HEK293 (cell line): ENCODE data around the gene DHRS4.

Source experiments
- CTCF ChIA-PET: fragments of 350-600 bp; formaldehyde crosslinking; extraction: SDS; loops from one replicate; lab custom pipeline; 2021; ENCODE audit warnings: antibody characterized with exemption; lab: Yijun Ruan, JAX
- POLR2A ChIA-PET: fragments of 300-600 bp; formaldehyde crosslinking; extraction: SDS; loops from one replicate; lab custom pipeline; 2020; ENCODE audit warnings: antibody characterized with exemption, inconsistent platforms; lab: Yijun Ruan, JAX
- H3K27ac ChIP-seq: fragments of 200-500 bp; sonication (Bioruptor generic); 2 replicates; pipeline ENCODE4 v1.5.1; 2014; ENCODE audit warnings: low read depth, low read length, control low read depth, inconsistent platforms; ENCODE audit errors: extremely low read depth
- H3K36me3 ChIP-seq, 2 experiments: fragments of 200-500 bp in 1 of 2; sonication (Bioruptor generic) in 1 of 2; 1 replicate in 1 of 2; 2 replicates in 1 of 2; pipeline ENCODE4 v1.5.1; 2014 to 2017; ENCODE audit warnings: inconsistent platforms in 2 of 2, low read length in 2 of 2; ENCODE audit not compliant: control insufficient read depth in 2 of 2, insufficient read depth in 1 of 2
- H3K4me1 ChIP-seq: fragments of 200-500 bp; sonication (Bioruptor generic); 2 replicates; pipeline ENCODE4 v1.5.1; 2014; ENCODE audit warnings: mild to moderate bottlenecking, low read length, inconsistent platforms; ENCODE audit not compliant: control insufficient read depth, insufficient read depth
- H3K4me3 ChIP-seq: 2 replicates; pipeline ENCODE4 v1.5.1; 2011; ENCODE audit warnings: low read depth, mild to moderate bottlenecking, control low read depth, low read length, moderate library complexity
- H3K9me3 ChIP-seq: fragments of 200-500 bp; sonication (Bioruptor generic); 2 replicates; pipeline ENCODE4 v1.5.1; 2014; ENCODE audit warnings: low read depth, low read length, inconsistent platforms; ENCODE audit not compliant: control insufficient read depth, insufficient read depth
- MEIS1 ChIP-seq: sonication (generic); formaldehyde crosslinking; IDR thresholded peaks from 2 replicates; pipeline ENCODE4 v1.8.1; 2022; ENCODE audit warnings: missing genetic modification reagents, mild to moderate bottlenecking, borderline replicate concordance
- SCRT1 ChIP-seq: fragments of 450-650 bp; formaldehyde crosslinking; IDR thresholded peaks from 2 replicates; pipeline ENCODE4 v1.5.1; 2016; ENCODE audit warnings: missing biosample characterization, missing genetic modification characterization, borderline replicate concordance
- ZBTB20 ChIP-seq: fragments of 450-650 bp; formaldehyde crosslinking; IDR thresholded peaks from 2 replicates; pipeline ENCODE4 v1.5.1; 2016; ENCODE audit warnings: missing biosample characterization, missing genetic modification characterization
- ZBTB21 ChIP-seq: fragments of 450-650 bp; formaldehyde crosslinking; IDR thresholded peaks from 2 replicates; pipeline ENCODE4 v1.5.1; 2017; ENCODE audit warnings: missing biosample characterization, missing genetic modification characterization
- ZNF10 ChIP-seq: fragments of 450-650 bp; formaldehyde crosslinking; IDR thresholded peaks from 2 replicates; pipeline ENCODE4 v1.5.1; 2017; ENCODE audit warnings: missing biosample characterization, missing genetic modification characterization
- ZNF121 ChIP-seq: fragments of 450-650 bp; formaldehyde crosslinking; IDR thresholded peaks from 2 replicates; pipeline ENCODE4 v1.5.1; 2016; ENCODE audit warnings: missing biosample characterization, missing genetic modification characterization
- ZNF132 ChIP-seq: fragments of 450-650 bp; formaldehyde crosslinking; IDR thresholded peaks from 2 replicates; pipeline ENCODE4 v1.5.1; 2017; ENCODE audit warnings: missing biosample characterization, missing genetic modification characterization, borderline replicate concordance
- ZNF16 ChIP-seq: fragments of 450-650 bp; formaldehyde crosslinking; IDR thresholded peaks from 2 replicates; pipeline ENCODE4 v1.5.1; 2016; ENCODE audit warnings: low read depth, missing biosample characterization, missing genetic modification characterization
- ZNF169 ChIP-seq: fragments of 450-650 bp; formaldehyde crosslinking; IDR thresholded peaks from 2 replicates; pipeline ENCODE4 v1.5.1; 2016; ENCODE audit warnings: missing biosample characterization, missing genetic modification characterization
- ZNF202 ChIP-seq: fragments of 450-650 bp; formaldehyde crosslinking; IDR thresholded peaks from 2 replicates; pipeline ENCODE4 v1.5.1; 2016; ENCODE audit warnings: missing biosample characterization, missing genetic modification characterization, borderline replicate concordance
- ZNF561 ChIP-seq: fragments of 450-650 bp; IDR thresholded peaks from 2 replicates; pipeline ENCODE4 v1.5.1; 2018; ENCODE audit warnings: missing biosample characterization, missing genetic modification characterization, borderline replicate concordance
- ZNF664 ChIP-seq: fragments of 450-650 bp; formaldehyde crosslinking; IDR thresholded peaks from 2 replicates; pipeline ENCODE4 v1.5.1; 2016; ENCODE audit warnings: missing biosample characterization, missing genetic modification characterization
- ZNF692 ChIP-seq: fragments of 450-650 bp; formaldehyde crosslinking; IDR thresholded peaks from 2 replicates; pipeline ENCODE4 v1.5.1; 2016; ENCODE audit warnings: missing biosample characterization, missing genetic modification characterization
- ZNF768 ChIP-seq: fragments of 450-650 bp; formaldehyde crosslinking; IDR thresholded peaks from 2 replicates; pipeline ENCODE4 v1.5.1; 2018; ENCODE audit warnings: missing biosample characterization, mild to moderate bottlenecking, missing genetic modification characterization
- ZSCAN16 ChIP-seq: fragments of 450-650 bp; formaldehyde crosslinking; IDR thresholded peaks from 2 replicates; pipeline ENCODE4 v1.5.1; 2016; ENCODE audit warnings: missing biosample characterization, missing genetic modification characterization
- ZSCAN18 ChIP-seq: fragments of 450-650 bp; formaldehyde crosslinking; IDR thresholded peaks from 2 replicates; pipeline ENCODE4 v1.5.1; 2016; ENCODE audit warnings: missing biosample characterization, missing genetic modification characterization
- ZSCAN4 ChIP-seq: fragments of 450-650 bp; formaldehyde crosslinking; IDR thresholded peaks from 2 replicates; pipeline ENCODE4 v1.5.1; 2017; ENCODE audit warnings: missing biosample characterization, missing genetic modification characterization

DHRS4 gene

GRCh38 chr14:23935158-23935557, 18.4 kb upstream of the DHRS4 start:
- Histone ChIP-seq H3K27ac (no peak overlapping the region), H3K36me3 (no peaks in the 10 kb centered on the region), H3K9me3 (no peaks in the 10 kb centered on the region), H3K4me1 (no peaks in the 10 kb centered on the region), H3K4me3 (no peak overlapping the region)
- TF ChIP-seq SCRT1 (tag by site-specific recombination) (no peak), ZBTB21 (tag by site-specific recombination) (no peak), ZNF132 (tag by site-specific recombination) (no peak), ZSCAN16 (tag by site-specific recombination) (no peak), ZNF121 (tag by site-specific recombination) (no peak), ZSCAN18 (tag by site-specific recombination) (no peak), MEIS1 (CRISPR knock-in tag) (no peak), ZBTB20 (tag by site-specific recombination) (no peak), ZNF202 (tag by site-specific recombination) (no peak), ZNF16 (tag by site-specific recombination) (no peak), ZNF561 (tag by site-specific recombination) (no peak)
- POLR2A ChIA-PET, result no interaction called here
- CTCF ChIA-PET, result no interaction called here

GRCh38 chr14:23936084-23936829, 17.3 kb upstream of the DHRS4 start:
- H3K27ac ChIP-seq, result no peak overlapping the region
- no peaks in the 10 kb centered on the region for H3K4me1 ChIP-seq
- TF ChIP-seq ZNF692 (tag by site-specific recombination) (no peak), ZNF664 (tag by site-specific recombination) (no peak), ZNF10 (tag by site-specific recombination) (no peak), ZNF169 (tag by site-specific recombination) (no peak)
- ChIA-PET POLR2A (no interaction called here), CTCF (interaction anchor here (0.6 kb wide), 1 partner anchor 398 kb away, joined by 3 read pairs; no protein-coding TSS in a partner anchor)
- no peaks in the 10 kb centered on the region for H3K9me3 ChIP-seq
- no peak overlapping the region for H3K4me3 ChIP-seq
- peaks cover 0 to 8% of the 10 kb centered on the region in 2 experiments; a peak in 1 of 3 replicates for H3K36me3 ChIP-seq

- POLR2A ChIA-PET, result no interaction called here
Measured at GRCh38 chr14:23937203-23937602, 16.4 kb upstream of the DHRS4 start.

More at GRCh38 chr14:23937203-23937602, 16.4 kb upstream of the DHRS4 start:
- Histone ChIP-seq H3K36me3 (peaks cover 0 to 9% of the 10 kb centered on the region in 2 experiments; a peak in 1 of 3 replicates), H3K27ac (no peak overlapping the region), H3K4me1 (no peaks in the 10 kb centered on the region), H3K9me3 (no peaks in the 10 kb centered on the region), H3K4me3 (no peak overlapping the region)
- CTCF ChIA-PET, result interaction anchor here (0.6 to 1.3 kb wide), 5 partner anchors 17 to 1474 kb away, joined by 3 to 4 read pairs (median 3); no protein-coding TSS in a partner anchor
- TF ChIP-seq ZSCAN4 (tag by site-specific recombination), result peak; percentile 73
- no peak for TF ChIP-seq ZNF768 (tag by site-specific recombination)
